Neural cell (in vitro differentiated cells): ENCODE data around the gene DCC.

ENCODE experiments used
- CTCF ChIP-seq: fragments of 450-650 bp; IDR thresholded peaks from 2 replicates; pipeline ENCODE4 v1.5.1; 2014; ENCODE audit warnings: antibody characterized with exemption, mild to moderate bottlenecking, moderate library complexity; ENCODE audit not compliant: poor library complexity, severe bottlenecking
- EP300 ChIP-seq: fragments of 450-650 bp; conservative IDR thresholded peaks from 2 replicates; pipeline ENCODE4 v1.6.1; 2014; ENCODE audit warnings: antibody characterized with exemption, mild to moderate bottlenecking, moderate library complexity; ENCODE audit not compliant: poor library complexity, severe bottlenecking
- EZH2 ChIP-seq: fragments of 200-600, 300-800 bp; shearing (Covaris generic), sonication (generic); IDR thresholded peaks from 2 replicates; pipeline ENCODE4 v1.6.1; 2014; ENCODE audit warnings: antibody characterized with exemption, low read length, borderline replicate concordance, mild to moderate bottlenecking; ENCODE audit not compliant: insufficient read depth, poor library complexity, severe bottlenecking
- MXI1 ChIP-seq: fragments of 450-650 bp; conservative IDR thresholded peaks from 2 replicates; pipeline ENCODE4 v1.6.1; 2014; ENCODE audit warnings: antibody characterized with exemption, mild to moderate bottlenecking; ENCODE audit not compliant: poor library complexity, severe bottlenecking
- POLR2AphosphoS5 ChIP-seq: IDR thresholded peaks from 2 replicates; pipeline ENCODE4 v1.6.1; 2012
- RAD21 ChIP-seq: fragments of 450-650 bp; conservative IDR thresholded peaks from 2 replicates; pipeline ENCODE4 v1.6.1; 2014; ENCODE audit warnings: antibody characterized with exemption, mild to moderate bottlenecking, moderate library complexity
- SMC3 ChIP-seq: fragments of 450-650 bp; conservative IDR thresholded peaks from 2 replicates; pipeline ENCODE4 v1.6.1; 2014; ENCODE audit warnings: antibody characterized with exemption, mild to moderate bottlenecking, moderate library complexity; ENCODE audit not compliant: poor library complexity
- TAF1 ChIP-seq: IDR thresholded peaks from 2 replicates; pipeline ENCODE4 v1.6.1; 2012; ENCODE audit warnings: low read depth

DNA sequence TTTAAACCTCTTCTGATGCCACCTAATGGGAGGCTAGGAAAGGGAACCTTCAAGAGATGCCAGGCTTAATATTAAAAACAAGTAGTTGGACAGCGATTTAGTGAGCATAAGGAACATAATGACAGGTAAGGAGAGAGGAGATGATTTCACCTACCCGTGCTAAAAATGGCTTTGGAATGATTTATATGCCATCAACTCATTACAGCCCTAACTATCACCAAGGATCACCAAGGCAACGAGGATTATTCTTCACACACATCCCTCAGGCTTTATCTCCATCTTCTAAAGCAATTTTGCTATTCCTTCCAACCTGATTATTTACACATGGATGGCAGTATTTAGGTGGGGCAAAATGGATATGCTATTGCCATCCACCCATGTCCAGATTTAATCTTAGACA is 237.8 kb downstream of the DCC start:
- TF ChIP-seq CTCF (peak; percentile 31), EP300 (peak; percentile 23), EZH2 (no peak), POLR2AphosphoS5 (peak; percentile 81), MXI1 (no peak), RAD21 (no peak), TAF1 (no peak), SMC3 (no peak)
